Liver (tissue), 9 donors: ENCODE measurements around the gene CAPN2. TPM values are rescaled to one million over a fixed set of nuclear protein-coding genes. Genes with fewer than 3 reads are reported as not detected.

Experiments used
- DNase-seq: peaks from one replicate; pipeline ENCODE4 v3.0.0-alpha.2; 2017; ENCODE audit warnings: low spot score
- H3K27ac ChIP-seq, 2 donors: one replicate each; pipeline ENCODE4 v1.7.0; 2013; ENCODE audit warnings: inconsistent platforms in 2 of 2, low read length in 2 of 2, control low read depth in 1 of 2, low read depth in 1 of 2, mild to moderate bottlenecking in 1 of 2
- H3K27me3 ChIP-seq, 4 donors: one replicate each; pipeline versions ENCODE4 v1.6.1 to v1.7.0; 2013; ENCODE audit warnings: low read length in 3 of 4, inconsistent platforms in 1 of 4, mild to moderate bottlenecking in 1 of 4, moderate library complexity in 1 of 4; ENCODE audit not compliant: control insufficient read depth in 4 of 4, insufficient read depth in 4 of 4
- H3K36me3 ChIP-seq, 4 donors: one replicate each; pipeline versions ENCODE4 v1.6.1 to v1.7.0; 2013; ENCODE audit warnings: low read length in 3 of 4, mild to moderate bottlenecking in 3 of 4, low read depth in 1 of 4, moderate library complexity in 1 of 4; ENCODE audit not compliant: control insufficient read depth in 4 of 4, insufficient read depth in 3 of 4
- H3K4me1 ChIP-seq, 4 donors: one replicate each; pipeline versions ENCODE4 v1.6.1 to v1.7.0; 2013; ENCODE audit warnings: low read length in 3 of 4, mild to moderate bottlenecking in 3 of 4, moderate library complexity in 1 of 4; ENCODE audit not compliant: control insufficient read depth in 4 of 4, insufficient read depth in 4 of 4
- H3K4me3 ChIP-seq, 3 donors: one replicate each; pipeline versions ENCODE4 v1.6.1 to v1.7.0; 2013; ENCODE audit warnings: low read length in 3 of 3, control low read depth in 1 of 3, low read depth in 1 of 3, mild to moderate bottlenecking in 1 of 3
- H3K9ac ChIP-seq, 2 donors: one replicate each; pipeline ENCODE4 v1.7.0; 2013; ENCODE audit warnings: low read length in 2 of 2, mild to moderate bottlenecking in 2 of 2, moderate library complexity in 2 of 2, control low read depth in 1 of 2, low read depth in 1 of 2
- H3K9me3 ChIP-seq, 4 donors: one replicate each; pipeline versions ENCODE4 v1.6.1 to v1.7.0; 2013; ENCODE audit warnings: low read length in 3 of 4; ENCODE audit not compliant: control insufficient read depth in 4 of 4
- ATF3 ChIP-seq: IDR thresholded peaks from 2 replicates; pipeline ENCODE4 v1.6.1; 2016; ENCODE audit warnings: antibody characterized with exemption
- CTCF ChIP-seq: fragments of 150-350 bp; IDR thresholded peaks from 2 replicates; pipeline ENCODE4 v1.5.1; 2017; ENCODE audit warnings: improper control_type of control experiment, low read depth, low read length; ENCODE audit not compliant: missing input control
- EGR1 ChIP-seq, 2 donors: IDR thresholded peaks; 2 replicates each; pipeline ENCODE4 v1.6.1; 2016 to 2018; ENCODE audit warnings: antibody characterized with exemption in 2 of 2, low read depth in 2 of 2
- FOXA1 ChIP-seq: IDR thresholded peaks from 2 replicates; pipeline ENCODE4 v1.6.1; 2016; ENCODE audit warnings: antibody characterized with exemption
- FOXA2 ChIP-seq: IDR thresholded peaks from 2 replicates; pipeline ENCODE4 v1.6.1; 2016; ENCODE audit warnings: antibody characterized with exemption
- GABPA ChIP-seq, 2 donors: IDR thresholded peaks in 1 of 2; conservative IDR thresholded peaks in 1 of 2; 2 replicates each; pipeline ENCODE4 v1.6.1; 2016; ENCODE audit warnings: antibody characterized with exemption in 2 of 2, mild to moderate bottlenecking in 1 of 2, moderate library complexity in 1 of 2
- HNF4A ChIP-seq, 2 donors: conservative IDR thresholded peaks; 2 replicates each; pipeline ENCODE4 v1.6.1; 2016; ENCODE audit warnings: antibody characterized with exemption in 2 of 2, mild to moderate bottlenecking in 2 of 2
- HNF4G ChIP-seq: IDR thresholded peaks from 2 replicates; pipeline ENCODE4 v1.6.1; 2016; ENCODE audit warnings: antibody characterized with exemption
- JUND ChIP-seq, 2 donors: IDR thresholded peaks; 2 replicates each; pipeline ENCODE4 v1.6.1; 2016; ENCODE audit warnings: antibody characterized with exemption in 2 of 2
- MAX ChIP-seq: IDR thresholded peaks from 2 replicates; pipeline ENCODE4 v1.6.1; 2016; ENCODE audit warnings: antibody characterized with exemption
- NR2F2 ChIP-seq: IDR thresholded peaks from 2 replicates; pipeline ENCODE4 v1.6.1; 2016; ENCODE audit warnings: antibody characterized with exemption
- RAD21 ChIP-seq, 2 donors: IDR thresholded peaks; 2 replicates each; pipeline ENCODE4 v1.6.1; 2016; ENCODE audit warnings: antibody characterized with exemption in 2 of 2, mild to moderate bottlenecking in 2 of 2
- REST ChIP-seq: IDR thresholded peaks from 2 replicates; pipeline ENCODE4 v1.6.1; 2016; ENCODE audit warnings: antibody characterized with exemption, mild to moderate bottlenecking
- RXRA ChIP-seq, 2 donors: IDR thresholded peaks; 2 replicates each; pipeline ENCODE4 v1.6.1; 2017 to 2018; ENCODE audit warnings: antibody characterized with exemption in 2 of 2, mild to moderate bottlenecking in 1 of 2
- SP1 ChIP-seq: IDR thresholded peaks from 2 replicates; pipeline ENCODE4 v1.6.1; 2018; ENCODE audit warnings: antibody characterized with exemption, mild to moderate bottlenecking
- TAF1 ChIP-seq: conservative IDR thresholded peaks from 2 replicates; pipeline ENCODE4 v1.6.1; 2016; ENCODE audit warnings: antibody characterized with exemption, mild to moderate bottlenecking
- YY1 ChIP-seq: IDR thresholded peaks from 2 replicates; pipeline ENCODE4 v1.6.1; 2016; ENCODE audit warnings: antibody characterized with exemption, mild to moderate bottlenecking
- ZBTB33 ChIP-seq: IDR thresholded peaks from 2 replicates; pipeline ENCODE4 v1.6.1; 2016; ENCODE audit warnings: antibody characterized with exemption
- WGBS: extraction: QIAGEN DNeasy Blood & Tissue Kit; methylation state at CpG from one replicate; pipeline ENCODE4 v1.1.7; 2013; 5-methylcytosine and 5-hydroxymethylcytosine counted together
- polyA plus RNA-seq, 2 donors: library from polyadenylated mRNA; stranded (reverse) in 1 of 2; unstranded in 1 of 2; fragments of 200-250 nt in 1 of 2; fragments of >200 nt in 1 of 2; fragmentation: Nextera tagmentation in 1 of 2; extraction: Ambion mirVana in 1 of 2; gene quantifications; one replicate each; pipeline versions ENCODE4 v1.2.1 to v1.2.3, GENCODE V29; 2013 to 2015
- total RNA-seq, 2 donors: library from RNA; depleted of rRNA; stranded (reverse); fragments of >200 nt; gene quantifications; one replicate each; pipeline ENCODE4 v1.2.3, GENCODE V29; 2014
- donor health status: healthy.
- donor health status: healthy.
- donor health status: healthy.
- donor health status: healthy.
- donor health status: healthy.

Gene CAPN2
- total and polyA plus RNA-seq, 4 donors = 11.2 to 20.7 (median 15.5) TPM

- peaks cover 2 to 14% (median 9%) of the 10 kb centered on the region in 4 donors for H3K4me1 ChIP-seq
- 93% methylated on average over 8 of the region's 8 CpGs for WGBS
- no peak overlapping the region for H3K4me3 ChIP-seq
- no peaks in the 10 kb centered on the region for H3K9me3 ChIP-seq
- no peak overlapping the region for H3K27ac ChIP-seq
- no peak overlapping the region for H3K9ac ChIP-seq
- DNase-seq = no peak
- TF ChIP-seq MAX = no peak
- TF ChIP-seq EGR1 (IDR thresholded peaks at IDR 0.05; ENCODE audit: low read depth in 2 of 2) = no peak
- TF ChIP-seq SP1 = no peak
- no peak for TF ChIP-seq FOXA2
- TF ChIP-seq RAD21 (IDR thresholded peaks at IDR 0.05) = no peak
- no peak for TF ChIP-seq HNF4A (conservative IDR thresholded peaks at IDR 0.05)
- TF ChIP-seq ZBTB33 = no peak
- TF ChIP-seq GABPA (IDR thresholded peaks at IDR 0.05 in 1 of 2, conservative IDR thresholded peaks at IDR 0.05 in 1 of 2) = no peak
- TF ChIP-seq RXRA (IDR thresholded peaks at IDR 0.05) = no peak
- TF ChIP-seq HNF4G = no peak
- no peak for TF ChIP-seq CTCF
- no peak for TF ChIP-seq FOXA1
- TF ChIP-seq YY1 = no peak
- TF ChIP-seq ATF3 = no peak
- no peak for TF ChIP-seq NR2F2
- no peak for TF ChIP-seq JUND (IDR thresholded peaks at IDR 0.05)
- TF ChIP-seq REST = no peak
- TF ChIP-seq TAF1 = no peak
- H3K27me3 ChIP-seq = no peaks in the 10 kb centered on the region
- H3K36me3 ChIP-seq = no peaks in the 10 kb centered on the region
These were observed 13.2 kb downstream of the CAPN2 start for GRCh38 chr1:223725578-223725977.
